WERI-Rb-1 (cell line): ENCODE measurements around the gene CXXC4.

Experiments
- DNase-seq: peaks from one replicate; pipeline ENCODE4 v3.0.0-alpha.2; 2020
- H3K27ac ChIP-seq: fragments of 250-450 bp; sonication (Bioruptor Pico); 2 replicates; pipeline ENCODE4 v1.5.1; 2020; ENCODE audit warnings: mild to moderate bottlenecking, moderate library complexity
- H3K27me3 ChIP-seq: fragments of 250-450 bp; sonication (Bioruptor Pico); 2 replicates; pipeline ENCODE4 v1.5.1; 2021; ENCODE audit warnings: mild to moderate bottlenecking, low read depth, moderate library complexity; ENCODE audit not compliant: insufficient read depth, severe bottlenecking
- H3K36me3 ChIP-seq: fragments of 250-450 bp; sonication (Bioruptor Pico); 2 replicates; pipeline ENCODE4 v1.5.1; 2020; ENCODE audit warnings: mild to moderate bottlenecking, moderate library complexity
- H3K4me3 ChIP-seq: 2 replicates; pipeline ENCODE4 v1.5.1; 2011; ENCODE audit warnings: low read depth, mild to moderate bottlenecking, control low read depth, low read length
- H3K9me3 ChIP-seq: fragments of 250-450 bp; sonication (Bioruptor Pico); 2 replicates; pipeline ENCODE4 v1.5.1; 2021; ENCODE audit warnings: mild to moderate bottlenecking, moderate library complexity; ENCODE audit not compliant: severe bottlenecking
- CTCF ChIP-seq: IDR thresholded peaks from 2 replicates; pipeline ENCODE4 v1.5.1; 2011; ENCODE audit warnings: low read depth, mild to moderate bottlenecking, control low read depth, inconsistent platforms, low read length

The CXXC4 gene

GRCh38 chr4:104447294-104447693, 47.4 kb downstream of the CXXC4 start:
- no peak for TF ChIP-seq CTCF
- no peak for DNase-seq
- Histone ChIP-seq H3K9me3 (no peaks in the 10 kb centered on the region), H3K4me3 (peak overlapping the region; percentile 12; the same call in 1 of the 2 replicates), H3K36me3 (no peaks in the 10 kb centered on the region), H3K27me3 (no peaks in the 10 kb centered on the region), H3K27ac (no peak overlapping the region)

- DNase-seq = no peak
- Histone ChIP-seq H3K27me3 (no peaks in the 10 kb centered on the region), H3K9me3 (no peaks in the 10 kb centered on the region), H3K4me3 (peak overlapping the region; percentile 12; the same call in 1 of the 2 replicates), H3K27ac (no peak overlapping the region), H3K36me3 (no peaks in the 10 kb centered on the region)
- TF ChIP-seq CTCF = no peak
Observed at GRCh38 chr4:104446431-104447278, 48.0 kb downstream of the CXXC4 start.

GRCh38 chr4:104444685-104445084, 50.0 kb downstream of the CXXC4 start:
- TF ChIP-seq CTCF = no peak
- no peak overlapping the region for H3K4me3 ChIP-seq
- H3K9me3 ChIP-seq = no peaks in the 10 kb centered on the region

GRCh38 chr4:104436542-104436941, 58.2 kb downstream of the CXXC4 start:
- H3K27ac ChIP-seq = no peak overlapping the region
- H3K4me3 ChIP-seq = no peak overlapping the region
- no peaks in the 10 kb centered on the region for H3K9me3 ChIP-seq
- no peaks in the 10 kb centered on the region for H3K36me3 ChIP-seq
- DNase-seq = no peak
- no peak for TF ChIP-seq CTCF
- no peaks in the 10 kb centered on the region for H3K27me3 ChIP-seq

More at GRCh38 chr4:104444685-104445084, 50.0 kb downstream of the CXXC4 start:
- Histone ChIP-seq H3K36me3 (no peaks in the 10 kb centered on the region), H3K27me3 (no peaks in the 10 kb centered on the region), H3K27ac (no peak overlapping the region)
- DNase-seq = no peak

GRCh38 chr4:104429150-104429741, 65.4 kb downstream of the CXXC4 start:
- no peaks in the 10 kb centered on the region for H3K9me3 ChIP-seq
- no peaks in the 10 kb centered on the region for H3K36me3 ChIP-seq
- no peak overlapping the region for H3K4me3 ChIP-seq
- DNase-seq = no peak
- H3K27ac ChIP-seq = no peak overlapping the region
- TF ChIP-seq CTCF = no peak
- H3K27me3 ChIP-seq = no peaks in the 10 kb centered on the region
